ENCODE data around the gene BATF2.

BATF2 gene

DNA sequence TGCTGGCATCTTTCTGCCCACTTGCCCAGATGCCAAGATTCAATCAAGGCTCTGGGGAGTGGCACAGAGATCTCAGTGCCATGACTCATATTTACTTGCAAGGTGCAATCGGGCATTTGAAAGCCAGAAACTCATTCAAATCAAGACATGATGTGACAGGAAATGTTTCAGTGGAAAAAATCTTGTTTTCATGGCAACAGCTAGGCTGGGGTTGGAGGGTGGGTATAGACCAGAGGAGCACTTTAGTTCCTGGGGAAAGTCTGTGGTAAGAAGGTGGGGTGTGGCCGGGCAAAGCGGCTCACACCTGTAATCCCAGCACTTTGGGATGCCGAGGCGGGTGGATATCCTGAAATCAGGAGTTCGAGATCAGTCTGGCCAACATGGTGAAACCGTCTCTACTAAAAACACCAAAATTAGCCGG is 26.0 kb downstream of the BATF2 start:
- no peak for DNase-seq (ENCODE audit: low read depth, low spot score)

- DNase-seq (ENCODE audit: low read depth, low spot score) = no peak
Measured at GRCh38 chr11:64969209-64969608, 27.6 kb downstream of the BATF2 start.

DNA sequence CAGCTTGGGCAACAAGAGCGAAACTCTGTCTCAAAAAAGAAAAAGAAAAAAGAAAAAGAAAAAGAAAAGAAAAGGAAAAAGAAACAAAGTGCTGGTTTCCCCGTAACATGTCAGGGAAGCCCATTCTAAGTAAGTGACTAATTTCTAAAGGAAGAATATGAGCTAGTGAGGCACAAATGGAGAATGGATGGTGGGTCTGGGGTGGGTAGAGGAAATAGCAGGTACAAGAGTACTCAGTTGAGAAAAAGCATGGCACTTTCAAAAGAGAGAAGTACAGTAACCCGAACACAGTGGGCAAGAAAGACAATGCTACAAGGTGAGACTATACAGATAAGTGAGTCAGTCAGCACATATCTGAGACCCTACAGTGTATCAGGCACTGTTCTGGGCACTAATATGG is 29.4 kb downstream of the BATF2 start:
- DNase-seq (ENCODE audit: low read depth, low spot score) = no peak

GRCh38 chr11:64963072-64963631 is 33.6 kb downstream of the BATF2 start:
- DNase-seq (ENCODE audit: low read depth, low spot score) = no peak

DNA sequence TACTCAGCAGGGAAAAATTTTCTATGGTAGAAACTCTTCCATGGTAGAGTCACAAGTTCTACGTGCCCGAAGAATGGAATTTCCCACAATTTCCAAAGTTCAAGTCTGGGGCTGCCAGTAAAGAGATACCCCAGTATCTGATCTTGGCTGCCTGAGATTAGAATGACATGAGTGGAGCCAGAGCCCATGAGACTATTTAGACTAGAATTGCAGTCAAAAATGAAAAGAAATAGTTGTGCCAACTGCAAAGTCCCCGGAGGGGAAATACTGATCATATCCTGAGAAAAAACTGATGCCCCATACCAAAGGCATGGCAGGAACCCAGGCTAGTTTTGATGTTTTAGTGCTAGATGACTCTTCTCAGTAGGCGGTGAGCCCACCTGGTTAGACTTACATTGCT is 36.1 kb downstream of the BATF2 start:
- no peak for DNase-seq (ENCODE audit: low read depth, low spot score)

DNA sequence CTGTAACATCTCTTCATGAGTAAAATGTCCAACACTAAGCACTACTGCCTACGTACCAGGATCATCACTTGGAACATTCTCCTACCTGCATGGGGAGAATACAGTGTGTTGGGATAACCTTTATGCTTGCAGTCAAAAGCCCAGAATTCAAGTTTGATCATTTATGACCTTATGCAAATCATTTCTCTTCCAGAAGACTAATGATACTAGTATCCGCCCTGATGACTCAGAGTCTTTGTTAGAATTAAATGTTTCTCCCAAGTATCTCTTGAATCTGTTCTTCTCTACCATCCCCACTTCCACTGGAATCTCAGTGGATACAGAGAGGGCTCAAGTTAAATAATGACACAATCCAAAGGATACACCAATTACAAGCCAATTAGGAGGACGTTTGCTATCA is 37.3 kb downstream of the BATF2 start:
- DNase-seq (ENCODE audit: low read depth, low spot score) = no peak

DNA sequence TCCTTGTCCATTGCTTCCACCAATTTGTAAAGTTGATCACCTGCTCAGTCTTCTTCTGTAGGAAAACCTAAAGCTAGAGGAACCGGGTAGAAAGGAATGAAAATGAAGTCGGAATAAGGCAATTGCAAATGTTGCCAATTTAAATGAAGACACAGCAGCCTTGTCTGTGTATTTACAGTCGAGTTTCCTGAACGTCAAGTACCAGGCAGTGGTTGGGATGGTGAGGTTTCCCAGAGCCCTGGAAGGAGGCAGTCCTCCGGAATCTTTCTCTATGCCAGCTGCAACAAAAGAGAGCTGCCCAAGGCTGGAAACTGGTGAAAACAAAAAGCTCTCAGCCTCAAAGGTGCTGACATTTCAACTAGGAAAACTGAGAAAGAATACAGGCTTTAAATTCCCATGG is 42.6 kb downstream of the BATF2 start:
- no peak for DNase-seq (ENCODE audit: low read depth, low spot score)

DNA sequence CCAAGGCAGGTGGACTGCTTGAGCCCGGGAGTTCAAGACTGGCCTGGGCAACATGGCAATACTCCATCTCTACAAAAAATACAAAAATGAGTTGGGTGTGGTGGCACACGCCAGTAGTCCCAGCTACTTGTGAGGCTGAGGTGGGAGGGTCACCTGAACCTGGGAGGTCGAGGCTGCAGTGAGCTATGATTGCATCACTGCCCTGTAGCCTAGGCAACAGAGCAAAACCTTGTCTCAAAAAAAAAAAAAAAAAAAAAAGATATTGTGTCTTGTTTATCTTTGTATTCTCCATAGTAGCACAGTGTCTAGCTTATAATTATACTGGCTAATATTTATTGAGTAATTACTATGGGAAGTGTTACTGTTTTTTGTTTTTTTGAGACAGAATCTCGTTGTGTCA is 45.2 kb downstream of the BATF2 start:
- DNase-seq (ENCODE audit: low read depth, low spot score) = no peak

GRCh38 chr11:64947208-64947814 is 49.5 kb downstream of the BATF2 start:
- DNase-seq (ENCODE audit: low read depth, low spot score) = no peak
